Sciatic nerve (tissue), 2 donors: ENCODE measurements around the gene SERPINA6. TPM values are rescaled to one million over a fixed set of nuclear protein-coding genes. Genes with fewer than 3 reads are reported as not detected.
"Not testable (repeated sequence)": the region's sequence is repeated elsewhere in the genome, so short reads cannot be mapped to it uniquely, and the experiment has no call there.

Source experiments
- ATAC-seq: fragments of 200-7000 bp; cut with Tn5 transposase; one replicate; pipeline ENCODE4 v1.9.1; 2020; ENCODE audit warnings: mild to moderate bottlenecking, moderate library complexity
- DNase-seq: peaks from one replicate; pipeline ENCODE4 v3.0.0-alpha.2; 2020; ENCODE audit warnings: low spot score
- intact Hi-C: fragments of 100-400 bp; cut with DNase I; formaldehyde crosslinking; loops from one replicate; pipeline ENCODE4 v1.14.2; 2022
- total RNA-seq: library from RNA; stranded (reverse); fragmentation: NEBNext Ultra II Directional; extraction: Animal tissue kit (Norgen Biotek cat#: 25700); gene quantifications from one replicate; pipeline ENCODE4 v1.2.1, GENCODE V29; 2021
- donor health status: DM: no; HTN: no; CAD: no.
- donor health status: DM: no; HTN: no; CAD: no.

The SERPINA6 gene
- total RNA-seq, 1 donor from 2014 or later, result not detected

GRCh38 chr14:94269156-94269555 lies 54.0 kb downstream of the SERPINA6 start:
- no peak for DNase-seq
- intact Hi-C loops, result no loop called here
- peak; percentile 78 for ATAC-seq

GRCh38 chr14:94268582-94268981 lies 54.6 kb downstream of the SERPINA6 start:
- ATAC-seq, intact Hi-C loops, DNase-seq: not testable (repeated sequence)

DNA sequence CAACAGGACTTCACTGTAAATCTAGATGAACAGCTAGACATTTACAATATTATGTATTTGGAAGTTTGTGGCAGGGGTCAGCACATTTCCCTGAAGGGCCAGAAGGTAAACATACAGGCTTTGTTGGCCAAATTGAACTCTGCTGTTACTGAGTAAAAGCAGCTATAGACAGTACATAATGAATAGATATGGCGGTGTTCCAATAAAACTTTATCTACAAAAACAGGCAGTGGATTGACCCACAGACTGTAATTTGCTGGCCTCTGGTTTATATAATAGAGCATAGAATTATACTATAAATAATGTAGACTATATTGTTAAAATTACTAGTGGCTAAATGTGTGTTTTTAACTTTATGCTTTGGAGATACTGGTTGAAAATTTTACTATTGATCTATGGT lies 55.8 kb downstream of the SERPINA6 start:
- DNase-seq (no peak), ATAC-seq (no peak)
- intact Hi-C loops, result no loop called here

- intact Hi-C loops, ATAC-seq, DNase-seq: not testable (repeated sequence)
These were observed 58.9 kb downstream of the SERPINA6 start for GRCh38 chr14:94264195-94264594.

Other genes starting within 250 kb of the SERPINA6 start
- gene DDX24, start 242.1 kb downstream of the SERPINA6 start, total RNA-seq, result 181 TPM
- 20.5 TPM for gene IFI27L1, start 242.0 kb downstream of the SERPINA6 start, total RNA-seq
- 219 TPM for gene IFI27, start 212.6 kb downstream of the SERPINA6 start, total RNA-seq
- 85.4 TPM for gene IFI27L2, start 193.7 kb downstream of the SERPINA6 start, total RNA-seq
- gene PPP4R4, start 149.0 kb downstream of the SERPINA6 start, total RNA-seq, result 1.0 TPM
- not detected for gene SERPINA10, start 30.1 kb downstream of the SERPINA6 start, total RNA-seq
- gene SERPINA2, start 43.4 kb upstream of the SERPINA6 start, total RNA-seq, result not detected
- 28.5 TPM for gene SERPINA1, start 65.3 kb upstream of the SERPINA6 start, total RNA-seq
- not detected for gene SERPINA11, start 129.5 kb upstream of the SERPINA6 start, total RNA-seq
- not detected for gene SERPINA9, start 152.9 kb upstream of the SERPINA6 start, total RNA-seq
- not detected for gene SERPINA12, start 186.1 kb upstream of the SERPINA6 start, total RNA-seq
- not detected for gene SERPINA4, start 238.1 kb upstream of the SERPINA6 start, total RNA-seq